GM12801 (cell line): ENCODE results near the gene THUMPD1.

Source experiments
- TF ChIP-seq, protein P1 (sequence below): IDR thresholded peaks from one replicate; pipeline ENCODE4 v1.5.1; 2011; ENCODE audit warnings: control low read depth; ENCODE audit not compliant: insufficient read length; ENCODE audit errors: extremely low read depth

THUMPD1 gene

DNA sequence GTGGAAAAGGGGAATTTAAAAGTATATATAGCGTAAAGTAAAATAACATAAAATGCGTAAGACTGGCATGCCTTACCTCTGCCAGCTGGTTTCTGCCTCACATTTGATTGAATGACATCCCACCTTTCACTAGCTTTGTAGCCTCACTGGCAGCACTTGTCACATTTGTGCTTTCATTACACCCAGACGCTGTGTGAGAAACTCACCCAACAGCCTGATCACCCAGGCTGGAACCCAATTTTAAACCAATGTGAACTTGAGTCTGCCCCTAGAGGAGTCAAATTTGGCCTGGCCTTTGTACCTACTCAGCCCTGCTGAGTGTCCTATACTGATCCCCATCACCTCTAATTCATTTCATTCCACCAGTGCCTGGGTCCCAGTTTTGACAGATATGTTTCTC lies 4.8 kb upstream of the THUMPD1 start:
- TF ChIP-seq, protein P1, sequence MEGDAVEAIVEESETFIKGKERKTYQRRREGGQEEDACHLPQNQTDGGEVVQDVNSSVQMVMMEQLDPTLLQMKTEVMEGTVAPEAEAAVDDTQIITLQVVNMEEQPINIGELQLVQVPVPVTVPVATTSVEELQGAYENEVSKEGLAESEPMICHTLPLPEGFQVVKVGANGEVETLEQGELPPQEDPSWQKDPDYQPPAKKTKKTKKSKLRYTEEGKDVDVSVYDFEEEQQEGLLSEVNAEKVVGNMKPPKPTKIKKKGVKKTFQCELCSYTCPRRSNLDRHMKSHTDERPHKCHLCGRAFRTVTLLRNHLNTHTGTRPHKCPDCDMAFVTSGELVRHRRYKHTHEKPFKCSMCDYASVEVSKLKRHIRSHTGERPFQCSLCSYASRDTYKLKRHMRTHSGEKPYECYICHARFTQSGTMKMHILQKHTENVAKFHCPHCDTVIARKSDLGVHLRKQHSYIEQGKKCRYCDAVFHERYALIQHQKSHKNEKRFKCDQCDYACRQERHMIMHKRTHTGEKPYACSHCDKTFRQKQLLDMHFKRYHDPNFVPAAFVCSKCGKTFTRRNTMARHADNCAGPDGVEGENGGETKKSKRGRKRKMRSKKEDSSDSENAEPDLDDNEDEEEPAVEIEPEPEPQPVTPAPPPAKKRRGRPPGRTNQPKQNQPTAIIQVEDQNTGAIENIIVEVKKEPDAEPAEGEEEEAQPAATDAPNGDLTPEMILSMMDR: no peak

DNA sequence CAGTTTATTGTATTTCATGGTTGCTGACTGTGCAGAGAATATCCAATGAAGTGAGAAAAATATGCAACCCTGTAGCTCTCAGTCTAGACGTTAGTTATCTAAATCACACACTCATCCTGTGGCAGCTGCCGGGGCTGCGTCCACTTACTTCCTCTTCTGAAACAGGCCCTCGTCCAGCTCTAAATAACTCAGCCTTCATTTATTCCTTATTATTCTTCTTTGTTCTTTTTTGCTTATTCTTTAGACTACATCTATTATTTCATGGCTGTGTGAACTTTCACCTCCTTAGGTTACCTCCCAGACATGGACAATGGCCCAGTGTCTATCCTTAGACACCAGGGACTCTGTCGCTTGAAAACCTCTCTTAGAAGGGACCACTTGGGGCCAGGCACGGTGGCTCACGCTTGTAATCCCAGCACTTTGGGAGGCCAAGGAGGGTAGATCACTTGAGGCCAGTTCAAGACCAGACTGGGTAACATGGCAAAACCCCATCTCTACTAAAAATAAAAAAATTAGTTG lies 3.4 kb upstream of the THUMPD1 start:
- TF ChIP-seq, protein P1: no peak

DNA sequence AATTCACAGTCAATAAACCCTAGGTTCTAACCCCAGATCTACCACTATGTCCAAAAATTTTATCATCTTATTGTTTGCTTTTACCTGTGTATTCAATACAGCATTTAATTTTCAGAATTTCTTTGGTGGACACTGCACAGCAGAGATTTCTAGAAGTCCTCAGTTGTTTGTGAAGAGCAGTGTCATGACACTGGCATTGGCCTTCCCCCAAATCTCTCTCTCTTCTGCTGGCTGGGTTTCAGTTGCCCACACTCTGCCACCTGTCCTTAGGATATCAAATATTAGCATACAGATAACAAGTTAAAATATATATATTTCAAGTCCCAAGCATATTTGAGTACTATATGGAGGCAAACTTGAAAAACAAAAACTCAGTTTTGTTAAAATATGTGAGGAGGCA lies 2.0 kb upstream of the THUMPD1 start:
- TF ChIP-seq, protein P1: no peak

DNA sequence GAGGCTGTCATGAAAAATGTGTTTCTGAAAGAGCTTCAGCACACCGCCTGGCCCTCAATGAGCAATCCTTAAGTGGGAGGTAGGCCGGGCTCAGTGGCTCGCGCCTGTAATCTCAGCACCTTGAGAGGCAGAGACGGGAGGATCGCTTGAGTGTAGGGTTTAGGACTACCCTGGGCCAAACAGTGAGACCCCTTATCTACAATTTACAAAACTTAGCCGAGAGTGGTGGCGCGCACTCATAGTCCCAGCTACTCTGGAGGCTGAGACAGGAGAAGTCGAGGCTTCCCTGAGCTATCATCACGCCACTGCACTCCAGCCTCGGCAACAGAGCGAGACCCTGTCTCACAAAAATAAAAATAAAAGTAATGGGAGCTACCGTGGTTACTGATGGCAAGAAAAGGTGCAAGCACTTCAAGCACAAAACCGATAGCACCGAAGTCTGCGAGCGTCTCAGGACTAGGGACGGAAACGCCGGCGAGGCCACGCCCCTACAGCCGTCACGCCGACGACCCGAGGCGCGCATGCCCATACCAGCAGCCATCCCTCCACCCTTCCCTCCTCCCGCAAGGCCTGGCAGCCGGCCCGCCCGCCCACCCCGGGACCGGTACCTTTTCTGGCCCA lies 607 bp downstream of the THUMPD1 start:
- TF ChIP-seq, protein P1: no peak

DNA sequence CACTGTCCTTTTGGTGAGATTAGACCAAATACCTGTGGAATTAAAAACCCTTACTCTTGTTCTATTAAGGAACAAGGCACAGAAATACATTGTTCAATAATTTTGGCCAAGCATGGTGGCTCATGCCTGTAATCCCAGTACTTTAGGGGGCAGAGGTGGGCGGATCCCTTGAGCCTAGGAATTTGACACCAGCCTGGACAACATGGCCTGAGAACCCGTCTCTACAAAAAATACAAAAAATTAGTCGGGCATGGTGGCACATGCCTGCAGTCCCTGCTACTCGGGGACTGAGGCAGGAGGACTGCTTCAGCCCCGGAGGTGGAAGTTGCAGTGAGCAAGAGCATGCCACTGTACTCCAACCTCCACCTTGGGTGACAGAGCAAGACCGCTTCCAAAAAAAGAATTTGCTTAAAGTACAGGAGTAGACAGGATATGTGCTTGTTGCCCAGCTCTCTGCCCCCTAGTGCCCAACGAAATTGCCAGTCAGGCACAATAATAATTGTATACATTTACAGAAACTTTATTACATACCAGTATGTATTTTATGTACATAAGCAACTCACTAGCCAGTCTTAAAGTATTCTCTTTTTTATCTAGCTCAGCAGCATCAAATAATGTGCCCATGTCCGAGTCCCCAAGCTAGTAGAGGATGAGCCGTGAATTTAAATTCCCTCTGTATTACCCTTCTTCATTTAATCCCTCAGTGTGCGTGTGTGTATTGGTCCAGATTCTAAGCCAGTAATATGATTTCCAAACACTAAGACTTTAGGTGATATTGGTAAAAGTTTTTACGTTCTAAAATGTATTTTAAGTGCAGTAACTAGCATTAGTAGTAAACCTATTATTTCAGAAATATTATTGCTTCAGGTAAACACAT lies 1.4 kb downstream of the THUMPD1 start:
- TF ChIP-seq, protein P1: no peak

DNA sequence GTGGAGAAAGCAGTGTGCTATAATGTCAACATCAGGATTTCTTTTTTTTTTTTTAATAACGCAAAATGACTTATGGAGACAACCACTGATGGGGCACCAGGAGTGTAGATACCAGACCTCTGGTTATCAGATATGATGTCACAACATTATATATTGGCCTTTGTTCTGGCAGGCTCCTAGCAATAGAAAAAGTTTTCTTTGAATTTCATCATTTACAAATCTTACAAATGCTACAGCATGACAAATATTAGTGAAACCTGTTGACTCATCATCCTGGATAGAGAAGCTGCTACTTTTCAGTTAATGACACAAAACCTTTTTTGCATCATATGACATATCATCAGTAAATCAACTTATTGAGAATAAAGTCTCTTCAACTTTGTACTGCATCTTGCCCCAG lies 6.1 kb downstream of the THUMPD1 start:
- TF ChIP-seq, protein P1: no peak

DNA sequence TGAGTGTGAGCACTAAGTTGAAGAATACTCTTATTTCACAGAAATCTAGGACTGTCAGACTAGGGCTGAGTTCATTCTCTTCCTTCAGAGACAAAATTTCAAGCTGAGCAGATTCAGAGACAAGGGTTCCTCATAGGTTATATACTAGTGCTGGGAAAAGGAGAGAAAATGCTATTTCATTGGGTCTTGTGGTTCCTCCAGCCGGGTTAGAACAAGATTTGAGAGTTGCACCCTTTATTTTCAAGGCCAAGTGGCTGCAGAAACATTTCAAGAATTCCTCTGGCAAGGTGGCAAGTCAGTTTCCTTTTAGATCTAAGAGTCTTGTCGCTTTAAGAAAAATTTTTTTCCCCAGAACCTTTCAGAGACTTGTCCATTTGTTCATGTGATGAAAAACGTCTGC lies 6.8 kb downstream of the THUMPD1 start:
- TF ChIP-seq, protein P1: no peak
